HUDEP-2 (cell line): ENCODE results near the gene FAM131B.

ENCODE experiments used
- DNase-seq, 76 experiments: peaks; one replicate each; lab custom pipeline; 2025; ENCODE audit not compliant: unreplicated experiment in 76 of 76; lab: John Stamatoyannopoulos, UW

FAM131B gene

DNA sequence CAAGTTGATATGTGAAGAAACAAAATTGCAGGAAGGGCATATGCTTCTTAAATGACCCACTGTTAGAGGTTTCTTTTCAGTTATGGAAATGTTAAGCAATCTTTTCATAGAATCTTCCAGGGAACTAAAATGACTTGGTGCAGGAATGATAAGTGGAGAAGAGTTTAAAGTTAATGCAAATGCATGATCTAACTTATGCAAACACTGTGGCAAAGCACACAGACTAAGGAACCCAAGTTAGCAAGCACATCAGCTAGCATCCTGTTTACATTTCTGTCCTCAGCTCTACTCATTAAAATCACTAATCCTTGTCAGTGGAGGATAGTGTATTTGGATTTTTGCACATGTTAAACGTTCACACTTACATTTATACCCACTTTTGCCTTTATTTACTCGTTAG, 37.3 kb downstream of the FAM131B start:
- DNase-seq = no peak

DNA sequence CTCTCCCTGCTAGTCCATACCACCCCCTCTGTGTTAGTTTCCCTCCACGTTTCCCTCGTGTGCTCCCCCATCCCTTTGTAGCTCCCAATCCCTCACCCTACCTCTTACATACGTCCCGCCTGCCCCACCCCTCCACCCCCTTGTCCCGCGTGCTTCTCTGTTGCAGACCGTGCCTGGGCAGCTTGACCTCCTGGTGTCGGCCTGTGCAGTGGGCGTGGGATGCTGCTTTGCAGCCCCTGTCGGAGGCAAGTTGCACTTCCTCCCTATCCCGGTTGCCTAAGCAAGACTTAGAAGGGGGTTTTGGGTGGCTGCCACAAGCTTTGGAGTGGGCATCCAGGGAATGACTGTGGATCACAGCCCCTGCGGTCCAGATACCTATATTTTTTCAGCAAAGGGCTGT, 38.9 kb downstream of the FAM131B start:
- no peak for DNase-seq

DNA sequence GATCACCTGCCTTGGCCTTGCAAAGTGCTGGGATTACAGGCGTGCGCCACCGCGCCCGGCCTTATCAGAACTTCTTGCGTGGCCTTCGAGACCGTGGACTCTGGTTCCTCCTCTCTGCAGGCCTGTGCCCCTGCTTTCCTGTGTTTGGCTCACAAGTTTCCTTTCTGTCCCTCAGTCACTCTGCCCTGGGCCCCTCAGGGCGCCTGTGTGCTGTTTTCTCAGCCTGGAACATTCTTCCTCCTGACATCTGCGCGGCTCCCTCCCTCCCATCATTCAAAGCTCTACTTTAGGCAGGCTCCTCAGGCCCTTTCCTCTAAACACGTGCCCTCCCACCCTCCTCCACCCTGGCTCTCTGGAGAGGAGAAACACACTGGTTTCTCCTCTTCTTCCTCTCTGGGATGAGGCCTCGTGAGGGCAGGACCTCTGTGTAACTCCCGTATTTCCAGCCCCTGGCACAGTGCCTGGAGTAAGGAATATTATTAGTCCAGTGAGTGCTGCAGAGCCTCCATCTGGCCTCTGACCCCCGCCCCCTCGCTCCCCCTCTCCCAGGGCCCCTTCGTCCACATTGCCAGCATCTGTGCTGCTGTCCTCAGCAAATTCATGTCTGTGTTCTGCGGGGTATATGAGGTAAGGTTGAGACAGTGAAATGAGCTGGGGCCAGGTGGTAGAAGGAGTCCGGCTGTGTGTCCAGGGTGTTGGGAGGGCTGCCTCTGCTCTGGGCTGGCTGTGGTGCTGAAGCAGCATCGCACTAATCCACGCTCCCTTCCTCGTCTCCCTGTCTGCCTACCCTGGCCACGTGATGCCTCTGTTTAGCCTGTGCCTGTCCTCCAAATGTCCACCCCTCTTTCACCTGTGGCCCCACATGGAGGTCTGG, 39.5 kb downstream of the FAM131B start:
- no peak for DNase-seq

DNA sequence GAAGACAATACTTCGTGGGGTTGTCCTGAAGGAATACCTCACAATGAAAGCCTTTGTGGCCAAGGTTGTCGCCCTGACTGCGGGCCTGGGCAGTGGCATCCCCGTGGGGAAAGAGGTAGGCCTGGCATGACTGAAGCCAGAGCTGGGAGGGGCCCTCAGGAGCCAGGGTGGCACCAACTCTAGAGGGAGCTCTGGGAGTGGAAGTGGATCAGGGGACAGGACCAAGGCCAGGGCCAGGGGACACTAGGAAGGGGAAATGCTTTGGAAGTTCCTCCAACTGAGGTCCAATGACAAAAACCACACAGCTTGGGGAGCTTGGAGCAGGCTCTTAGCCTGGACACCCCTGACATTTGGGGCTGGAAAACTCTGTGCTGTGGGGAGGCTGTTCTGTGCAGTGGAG, 40.8 kb downstream of the FAM131B start:
- DNase-seq = peak in 2 of 76 experiments; percentile 2 to 20

DNA sequence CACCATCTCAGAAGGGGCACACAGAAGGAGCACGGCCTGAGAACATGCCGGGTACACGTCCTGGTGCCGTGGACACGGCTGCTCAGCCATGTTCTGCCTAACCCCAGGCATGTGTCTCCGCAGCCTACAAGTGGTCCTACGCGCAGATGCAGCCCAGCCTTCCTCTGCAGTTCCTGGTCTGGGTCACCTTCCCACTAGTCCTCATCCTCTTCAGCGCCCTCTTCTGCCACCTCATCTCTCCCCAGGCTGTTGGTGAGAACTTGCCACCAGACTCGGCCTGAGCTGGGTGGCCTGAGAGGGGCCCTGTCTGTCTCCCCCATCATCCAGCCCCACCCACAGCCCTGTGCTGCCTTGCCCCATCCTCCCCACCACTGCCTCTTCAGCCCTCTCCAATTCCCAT, 41.3 kb downstream of the FAM131B start:
- no peak for DNase-seq

DNA sequence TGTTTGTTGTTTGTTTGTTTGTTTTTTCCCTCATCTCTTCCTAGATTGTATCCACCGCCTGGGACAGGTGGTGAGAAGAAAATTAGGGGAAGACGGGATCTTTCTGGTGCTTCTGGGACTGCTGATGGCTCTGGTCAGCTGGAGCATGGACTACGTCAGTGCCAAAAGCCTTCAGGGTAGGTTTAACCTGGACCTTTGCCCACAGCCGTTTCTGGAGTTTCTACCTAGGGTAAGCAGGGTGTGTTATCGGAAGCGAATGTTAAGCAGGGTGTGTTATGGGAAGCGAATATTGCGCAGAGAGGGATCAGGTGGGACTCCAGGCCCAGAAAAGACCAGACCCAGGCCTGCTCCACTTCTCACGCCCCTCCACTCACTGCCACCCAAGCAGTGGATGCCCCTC, 41.9 kb downstream of the FAM131B start:
- no peak for DNase-seq

DNA sequence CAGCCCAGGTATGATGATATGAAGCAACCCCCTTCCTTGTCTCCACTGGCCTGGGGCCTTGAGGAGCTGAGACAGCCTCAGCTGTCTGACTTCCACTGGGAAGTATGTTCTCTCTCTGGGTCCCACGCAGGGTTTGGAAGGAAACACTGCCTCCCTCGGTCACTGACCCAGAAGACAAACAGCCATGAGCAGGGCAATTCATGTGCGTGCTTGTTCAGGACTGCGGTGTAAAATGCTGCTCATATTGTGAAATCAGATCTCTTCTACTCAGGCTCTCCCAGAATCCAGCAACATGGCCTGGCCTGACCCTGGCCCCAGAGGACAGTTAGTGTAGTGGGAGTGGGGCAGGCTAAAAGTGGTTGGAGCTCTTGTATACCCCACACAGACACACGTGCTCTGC, 43.9 kb downstream of the FAM131B start:
- DNase-seq = no peak

DNA sequence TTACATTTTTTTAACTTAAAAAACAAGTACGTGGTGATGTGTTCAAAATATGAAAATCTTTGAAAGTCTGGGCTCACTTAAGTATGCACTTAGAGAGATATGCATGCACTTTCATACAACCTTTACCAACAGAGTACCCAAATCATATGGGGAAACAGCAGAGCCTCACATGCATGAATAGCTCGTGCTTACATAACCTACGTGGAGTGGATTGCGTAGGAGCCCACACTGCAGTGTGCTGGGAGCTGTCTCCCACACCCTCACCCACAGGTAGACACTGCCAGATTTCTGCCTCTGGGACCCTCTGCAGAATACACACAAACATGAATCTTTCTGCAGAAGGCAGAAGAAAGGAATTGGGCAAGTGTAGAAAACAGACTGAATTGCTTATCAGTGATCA, 46.0 kb downstream of the FAM131B start:
- DNase-seq = no peak

DNA sequence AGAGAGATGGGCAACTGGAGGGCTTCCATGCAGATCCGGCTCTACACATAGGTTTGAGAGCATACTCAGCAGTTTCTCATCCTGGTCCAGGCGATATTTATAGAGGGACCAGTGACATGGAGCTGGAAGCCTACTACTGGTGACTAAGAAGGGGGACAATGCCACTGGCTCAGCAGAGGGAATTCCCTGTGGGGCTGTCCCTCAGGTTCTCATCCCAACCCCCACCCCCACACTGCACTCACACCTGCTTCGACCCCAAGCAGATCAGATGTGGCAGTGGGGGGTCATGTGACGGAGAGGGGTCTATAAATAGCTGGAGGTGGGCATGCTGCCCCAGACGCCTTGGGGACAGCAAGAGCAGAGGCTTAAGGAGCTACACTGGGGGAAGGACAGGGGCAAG, 46.7 kb downstream of the FAM131B start, which contains the start of gene CLCN1:
Gene CLCN1 (plus strand): TSS at position 336 of the 400 bp plus-strand sequence. CDS start 102 bp downstream, outside the sequence.
- DNase-seq = no peak

DNA sequence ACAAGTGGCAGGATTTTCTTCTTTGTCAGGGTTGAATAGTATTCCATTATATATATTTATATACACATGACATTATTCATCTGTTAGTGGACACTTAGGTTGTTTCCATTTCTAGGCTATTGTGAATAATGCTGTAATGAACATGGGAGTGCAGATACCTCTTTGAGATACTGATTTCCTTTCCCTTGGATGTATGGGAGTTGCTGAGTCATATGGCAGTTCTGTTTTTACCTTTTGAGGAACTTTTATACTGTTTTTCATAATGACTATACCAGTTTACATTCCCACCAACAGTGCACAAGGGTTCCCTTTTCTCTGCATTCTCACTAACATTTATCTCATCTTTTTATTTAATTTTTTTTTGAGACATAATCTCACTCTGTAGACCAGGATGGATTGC, 48.4 kb downstream of the FAM131B start:
- DNase-seq = no peak

DNA sequence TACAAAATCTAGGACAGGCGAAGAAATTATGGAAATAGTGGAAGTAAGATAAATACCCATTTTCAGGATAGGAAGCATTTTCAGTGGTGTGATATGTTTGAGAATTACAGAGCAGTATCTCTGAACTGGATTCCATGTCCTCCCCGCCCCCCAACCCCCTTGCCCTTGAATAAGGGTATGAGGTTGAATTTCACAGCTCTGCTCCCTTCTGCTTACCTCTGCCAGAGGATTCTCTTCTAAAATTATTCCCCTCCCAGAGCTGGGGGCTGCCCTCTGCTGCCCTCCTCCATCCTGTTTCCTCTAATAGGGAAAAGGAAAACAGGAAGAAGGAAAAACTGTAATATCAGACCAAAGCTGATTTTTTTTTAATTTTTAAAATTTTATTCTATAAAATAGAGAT, 53.9 kb downstream of the FAM131B start:
- DNase-seq = no peak

DNA sequence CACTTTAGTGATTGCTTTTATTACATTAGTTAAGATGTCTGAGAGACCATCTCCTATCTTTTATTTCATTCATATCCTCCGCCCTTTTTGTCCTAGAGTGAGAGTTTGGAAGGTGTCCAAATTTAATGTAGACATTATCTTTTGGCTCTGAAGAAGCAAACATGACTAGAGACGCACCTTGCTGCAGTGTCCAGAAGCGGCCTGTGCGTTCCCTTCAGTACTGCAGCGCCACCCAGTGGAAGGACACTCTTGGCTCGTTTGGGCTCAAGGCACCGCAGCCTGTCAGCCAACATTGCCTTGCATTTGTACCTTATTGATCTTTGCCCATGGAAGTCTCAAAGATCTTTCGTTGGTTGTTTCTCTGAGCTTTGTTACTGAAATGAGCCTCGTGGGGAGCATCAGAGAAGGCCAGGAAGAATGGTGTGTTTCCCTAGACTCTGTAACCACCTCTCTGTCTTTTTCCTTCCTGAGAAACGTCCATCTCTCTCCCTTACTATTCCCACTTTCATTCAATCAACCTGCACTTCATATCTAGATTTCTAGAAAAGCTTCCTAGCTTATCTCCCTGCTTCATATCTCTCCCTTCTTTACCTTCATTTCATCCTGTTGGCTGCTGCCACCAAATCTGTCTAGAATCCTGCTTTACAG, 57.0 kb downstream of the FAM131B start:
- peak in 72 of 76 experiments; percentile 6 to 79 (median 52) for DNase-seq

DNA sequence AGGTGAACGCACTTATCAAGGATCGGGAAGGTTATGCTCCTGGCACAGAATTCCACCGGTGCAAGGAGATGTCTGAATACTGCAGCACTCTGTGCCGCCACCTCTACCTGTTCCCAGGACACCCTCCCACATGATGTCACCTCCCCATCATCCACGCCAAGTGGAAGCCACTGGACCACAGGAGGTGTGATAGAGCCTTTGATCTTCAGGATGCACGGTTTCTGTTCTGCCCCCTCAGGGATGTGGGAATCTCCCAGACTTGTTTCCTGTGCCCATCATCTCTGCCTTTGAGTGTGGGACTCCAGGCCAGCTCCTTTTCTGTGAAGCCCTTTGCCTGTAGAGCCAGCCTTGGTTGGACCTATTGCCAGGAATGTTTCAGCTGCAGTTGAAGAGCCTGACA, 57.6 kb downstream of the FAM131B start:
- no peak for DNase-seq

DNA sequence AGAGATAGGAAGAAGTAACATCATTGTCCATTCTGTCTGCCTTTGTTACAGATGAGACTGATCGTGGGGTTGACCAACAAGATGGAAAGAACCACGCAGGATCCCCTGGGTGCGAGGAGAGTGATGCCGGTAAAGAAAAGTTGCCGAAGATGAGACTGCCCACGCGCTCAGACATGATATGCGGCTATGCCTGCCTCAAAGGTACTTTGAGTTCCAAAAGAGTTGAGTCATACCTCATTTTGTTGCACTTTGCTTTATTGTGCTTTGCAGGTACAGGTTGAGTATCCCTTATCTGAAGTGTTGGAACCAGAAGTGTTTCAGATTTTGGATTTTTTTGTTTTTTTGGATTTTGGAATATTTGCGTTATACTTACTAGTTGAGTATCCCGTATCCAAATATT, 58.8 kb downstream of the FAM131B start:
- no peak for DNase-seq
